GM23248 (cell line): Measurements from ENCODE around the gene TRIM69.

Experiments
- EZH2 ChIP-seq: fragments of 200-600 bp; sonication (generic); IDR thresholded peaks from 2 replicates; pipeline ENCODE4 v1.6.1; 2018; ENCODE audit warnings: antibody characterized with exemption, mild to moderate bottlenecking; ENCODE audit not compliant: insufficient read depth, poor library complexity, severe bottlenecking
- EZH2phosphoT487 ChIP-seq: fragments of 200-600 bp; sonication (generic); IDR thresholded peaks from 2 replicates; pipeline ENCODE4 v1.6.1; 2018; ENCODE audit warnings: antibody characterized with exemption, moderate library complexity, mild to moderate bottlenecking, low read depth; ENCODE audit not compliant: insufficient read depth

DNA sequence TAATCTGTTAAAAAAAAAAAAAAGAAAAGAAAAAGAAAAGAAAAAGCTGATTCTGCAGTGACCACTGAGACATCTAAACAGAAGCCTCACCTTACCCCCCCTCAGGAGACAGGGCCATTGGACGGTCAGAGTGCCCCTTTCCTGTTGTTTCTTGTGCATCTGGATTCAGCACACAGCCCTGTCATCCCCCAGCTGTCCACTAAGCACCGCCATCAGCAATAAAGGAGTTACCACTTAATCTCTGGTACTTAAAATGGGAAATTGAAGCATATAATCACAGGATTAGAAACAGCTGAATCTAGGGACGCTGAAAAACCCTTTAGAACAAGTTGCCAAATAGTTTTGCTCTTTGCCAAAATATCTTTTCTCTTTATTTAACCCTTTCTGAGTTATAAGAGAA, 62.5 kb downstream of the TRIM69 start:
- TF ChIP-seq EZH2phosphoT487 (no peak), EZH2 (no peak)
